ENCODE results near the gene CCS.

DNA sequence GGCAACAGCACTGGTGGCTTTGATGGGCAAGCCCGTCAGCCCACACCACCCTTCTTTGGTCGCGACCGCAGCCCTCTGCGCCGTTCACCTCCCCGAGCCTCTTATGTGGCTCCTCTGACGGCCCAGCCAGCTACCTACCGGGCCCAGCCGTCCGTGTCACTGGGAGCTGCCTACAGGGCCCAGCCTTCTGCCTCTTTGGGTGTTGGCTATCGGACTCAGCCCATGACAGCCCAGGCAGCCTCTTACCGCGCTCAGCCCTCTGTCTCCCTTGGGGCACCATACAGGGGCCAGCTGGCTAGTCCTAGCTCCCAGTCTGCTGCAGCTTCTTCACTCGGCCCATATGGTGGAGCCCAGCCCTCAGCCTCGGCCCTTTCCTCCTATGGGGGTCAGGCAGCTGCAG lies 31.5 kb downstream of the CCS start:
- no peak for TF ChIP-seq EZH2 (IDR thresholded peaks at IDR 0.05; ENCODE audit: low read depth)
- TF ChIP-seq, protein P1, sequence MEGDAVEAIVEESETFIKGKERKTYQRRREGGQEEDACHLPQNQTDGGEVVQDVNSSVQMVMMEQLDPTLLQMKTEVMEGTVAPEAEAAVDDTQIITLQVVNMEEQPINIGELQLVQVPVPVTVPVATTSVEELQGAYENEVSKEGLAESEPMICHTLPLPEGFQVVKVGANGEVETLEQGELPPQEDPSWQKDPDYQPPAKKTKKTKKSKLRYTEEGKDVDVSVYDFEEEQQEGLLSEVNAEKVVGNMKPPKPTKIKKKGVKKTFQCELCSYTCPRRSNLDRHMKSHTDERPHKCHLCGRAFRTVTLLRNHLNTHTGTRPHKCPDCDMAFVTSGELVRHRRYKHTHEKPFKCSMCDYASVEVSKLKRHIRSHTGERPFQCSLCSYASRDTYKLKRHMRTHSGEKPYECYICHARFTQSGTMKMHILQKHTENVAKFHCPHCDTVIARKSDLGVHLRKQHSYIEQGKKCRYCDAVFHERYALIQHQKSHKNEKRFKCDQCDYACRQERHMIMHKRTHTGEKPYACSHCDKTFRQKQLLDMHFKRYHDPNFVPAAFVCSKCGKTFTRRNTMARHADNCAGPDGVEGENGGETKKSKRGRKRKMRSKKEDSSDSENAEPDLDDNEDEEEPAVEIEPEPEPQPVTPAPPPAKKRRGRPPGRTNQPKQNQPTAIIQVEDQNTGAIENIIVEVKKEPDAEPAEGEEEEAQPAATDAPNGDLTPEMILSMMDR (conservative IDR thresholded peaks at IDR 0.05): no peak
